AG04450 (cell line): ENCODE data around the gene PCYT2. TPM values are rescaled to one million over a fixed set of nuclear protein-coding genes. Genes with fewer than 3 reads are reported as not detected.

Source experiments
- CTCF ChIA-PET: fragments of 300-600, 350-600 bp; formaldehyde crosslinking; extraction: SDS; loops from one replicate; lab custom pipeline; 2022; ENCODE audit warnings: antibody characterized with exemption, inconsistent platforms; lab: Charles Lee
- POLR2A ChIA-PET: fragments of 350-600 bp; formaldehyde crosslinking; extraction: SDS; loops from one replicate; lab custom pipeline; 2021; ENCODE audit warnings: antibody characterized with exemption, inconsistent platforms; lab: Yijun Ruan, JAX
- DNase-seq: peaks from one replicate; pipeline ENCODE4 v3.0.0-alpha.2; 2011; ENCODE audit warnings: low read depth, low spot score
- H3K27ac ChIP-seq: one replicate; pipeline ENCODE4 v1.5.1; 2012; ENCODE audit warnings: low read depth, low read length, control low read depth
- H3K27me3 ChIP-seq: one replicate; pipeline ENCODE4 v1.6.0; 2012; ENCODE audit warnings: low read length; ENCODE audit not compliant: control insufficient read depth, insufficient read depth
- H3K4me3 ChIP-seq: 2 replicates; pipeline ENCODE4 v1.5.1; 2011; ENCODE audit warnings: mild to moderate bottlenecking, low read depth, low read length, control low read depth
- H3K9me3 ChIP-seq: 2 replicates; pipeline ENCODE4 v1.5.1; 2012; ENCODE audit warnings: low read length; ENCODE audit not compliant: control insufficient read depth, insufficient read depth
- CTCF ChIP-seq: IDR thresholded peaks from 2 replicates; pipeline ENCODE4 v1.5.1; 2011; ENCODE audit warnings: low read depth, low read length, control low read depth, inconsistent platforms
- polyA minus RNA-seq: library from RNA; depleted of rRNA, polyadenylated mRNA; stranded (reverse); fragments of >200 nt; gene quantifications from 2 replicates; pipeline ENCODE4 v1.2.3, GENCODE V29; 2011; rRNA and poly(A)+ RNA removed
- polyA plus RNA-seq: library from polyadenylated mRNA; depleted of rRNA; stranded (reverse); fragments of >200 nt; gene quantifications from 2 replicates; pipeline ENCODE4 v1.2.3, GENCODE V29; 2011; rRNA removed

The PCYT2 gene
- polyA plus RNA-seq (25.2 and 31.8 TPM in 2 replicates), polyA minus RNA-seq (25.9 and 33.5 TPM in 2 replicates)

- H3K9me3 ChIP-seq: peaks cover 4% of the 10 kb centered on the region; the same call in 1 of the 2 replicates
- H3K4me3 ChIP-seq: peak within 1 kb of the TSS; percentile 74
- no peak within 1 kb of the TSS for H3K27ac ChIP-seq
- POLR2A ChIA-PET: interaction anchor here (1.4 kb wide), 1 partner anchor 16 kb away, joined by 4 read pairs; the partner anchor contains the start of gene MAFG
- TF ChIP-seq CTCF: no peak
- peak; percentile 42 for DNase-seq
- H3K27me3 ChIP-seq: no peaks in the 10 kb centered on the region
- CTCF ChIA-PET: no interaction called here
These were observed at the start of gene PCYT2 for GRCh38 chr17:81911277-81911961. PCYT2 (minus strand) TSS chr17:81911399; CDS start chr17:81911355, 44 bp downstream.

GRCh38 chr17:81960130-81960958 lies 49.1 kb upstream of the PCYT2 start:
- H3K9me3 ChIP-seq: no peaks in the 10 kb centered on the region; the same call in 1 of the 2 replicates
- ChIA-PET POLR2A (interaction anchor here (0.6 to 1.9 kb wide), 2 partner anchors 62 to 955 kb away, joined by 3 to 9 read pairs; partner anchors contain the start of genes CENPX and LRRC45), CTCF (interaction anchor here (0.6 to 1.9 kb wide), 12 partner anchors 16 to 336 kb away, joined by 3 to 34 read pairs (median 4); partner anchors contain the start of genes CENPX, DCXR and LRRC45)
- H3K4me3 ChIP-seq: peak overlapping the region; percentile 7; the same call in 1 of the 2 replicates
- no peak for TF ChIP-seq CTCF
- peaks cover 47% of the 10 kb centered on the region for H3K27me3 ChIP-seq
- H3K27ac ChIP-seq: no peak overlapping the region
- no peak for DNase-seq

- DNase-seq: no peak
- no peak overlapping the region for H3K27ac ChIP-seq
- ChIA-PET CTCF (interaction anchor here (0.6 to 1.9 kb wide), 12 partner anchors 15 to 337 kb away, joined by 3 to 34 read pairs (median 3); partner anchors contain the start of genes CENPX, DCXR and LRRC45), POLR2A (interaction anchor here (0.6 to 1.9 kb wide), 2 partner anchors 63 to 955 kb away, joined by 3 to 9 read pairs; partner anchors contain the start of genes CENPX and LRRC45)
- no peaks in the 10 kb centered on the region; the same call in 1 of the 2 replicates for H3K9me3 ChIP-seq
- H3K4me3 ChIP-seq: peak overlapping the region; percentile 7; the same call in 1 of the 2 replicates
- peak; percentile 45 for TF ChIP-seq CTCF
- H3K27me3 ChIP-seq: peaks cover 47% of the 10 kb centered on the region
These were observed 48.3 kb upstream of the PCYT2 start for GRCh38 chr17:81959362-81960129.

GRCh38 chr17:81958633-81959342 lies 47.6 kb upstream of the PCYT2 start:
- Histone ChIP-seq H3K9me3 (no peaks in the 10 kb centered on the region; the same call in 1 of the 2 replicates), H3K27me3 (peaks cover 43% of the 10 kb centered on the region), H3K27ac (no peak overlapping the region), H3K4me3 (no peak overlapping the region)
- ChIA-PET CTCF (interaction anchor here (0.8 to 1.9 kb wide), 10 partner anchors 14 to 79 kb away, joined by 3 to 34 read pairs (median 4); partner anchors contain the start of genes CENPX, DCXR and LRRC45), POLR2A (interaction anchor here (1.9 kb wide), 1 partner anchor 64 kb away, joined by 9 read pairs; the partner anchor contains the start of genes CENPX and LRRC45)
- DNase-seq: no peak
- no peak for TF ChIP-seq CTCF
